GM21528 (cell line): ENCODE measurements around the gene PAQR5.
"Not testable (repeated sequence)": the region's sequence is repeated elsewhere in the genome, so short reads cannot be mapped to it uniquely, and the experiment has no call there.

ENCODE experiments used
- ATAC-seq: cut with Tn5 transposase; IDR thresholded peaks from one replicate; pipeline ENCODE4 v1.9.1; 2021; ENCODE audit warnings: mild to moderate bottlenecking, moderate library complexity; ENCODE audit not compliant: unreplicated experiment, low FRiP score

PAQR5 gene

GRCh38 chr15:69292826-69293420, 5.8 kb upstream of the PAQR5 start:
- ATAC-seq: no peak

DNA sequence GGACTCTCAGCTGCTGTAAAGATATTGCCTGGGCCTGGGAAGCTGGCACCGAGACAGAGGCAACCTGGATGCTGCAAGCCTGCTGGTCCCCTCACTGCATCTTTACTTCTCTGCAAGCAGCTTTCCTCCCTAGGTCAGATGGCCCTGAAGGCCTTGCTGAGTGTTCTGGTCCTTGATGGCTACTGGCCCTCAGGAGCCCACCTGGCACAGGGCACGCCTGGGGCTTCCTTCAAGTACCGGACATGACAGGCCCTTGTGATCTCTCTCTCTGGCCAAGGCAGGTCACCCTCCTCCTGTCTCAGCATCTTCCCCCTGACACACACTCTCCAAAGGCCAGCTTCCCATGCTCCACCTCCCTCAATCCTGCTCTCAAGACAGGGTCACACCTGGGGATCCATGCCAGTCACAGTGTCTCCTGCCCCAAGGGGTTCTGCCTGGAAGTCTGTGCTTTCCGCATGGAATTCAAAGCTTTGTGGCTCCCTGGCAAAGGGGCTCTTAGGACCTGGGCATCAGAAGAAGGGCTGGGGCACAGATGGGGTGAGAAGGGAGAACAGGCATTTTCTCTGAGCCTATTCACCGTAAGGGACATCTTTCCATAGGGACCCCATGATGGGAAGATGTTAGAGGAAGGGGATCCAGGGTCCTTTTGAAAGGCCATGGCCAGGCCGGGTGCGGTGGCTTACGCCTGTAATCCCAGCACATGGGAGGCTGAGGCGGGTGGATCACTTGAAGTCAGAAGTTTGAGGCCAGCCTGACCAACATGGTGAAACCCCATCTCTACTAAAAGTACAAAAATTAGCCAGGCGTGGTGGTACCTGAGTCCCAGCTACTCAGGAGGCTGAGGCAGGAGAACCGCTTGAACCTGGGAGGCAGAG, 4.7 kb upstream of the PAQR5 start:
- no peak for ATAC-seq

- ATAC-seq: no peak
These were observed 2.1 kb upstream of the PAQR5 start for GRCh38 chr15:69296606-69297005.

DNA sequence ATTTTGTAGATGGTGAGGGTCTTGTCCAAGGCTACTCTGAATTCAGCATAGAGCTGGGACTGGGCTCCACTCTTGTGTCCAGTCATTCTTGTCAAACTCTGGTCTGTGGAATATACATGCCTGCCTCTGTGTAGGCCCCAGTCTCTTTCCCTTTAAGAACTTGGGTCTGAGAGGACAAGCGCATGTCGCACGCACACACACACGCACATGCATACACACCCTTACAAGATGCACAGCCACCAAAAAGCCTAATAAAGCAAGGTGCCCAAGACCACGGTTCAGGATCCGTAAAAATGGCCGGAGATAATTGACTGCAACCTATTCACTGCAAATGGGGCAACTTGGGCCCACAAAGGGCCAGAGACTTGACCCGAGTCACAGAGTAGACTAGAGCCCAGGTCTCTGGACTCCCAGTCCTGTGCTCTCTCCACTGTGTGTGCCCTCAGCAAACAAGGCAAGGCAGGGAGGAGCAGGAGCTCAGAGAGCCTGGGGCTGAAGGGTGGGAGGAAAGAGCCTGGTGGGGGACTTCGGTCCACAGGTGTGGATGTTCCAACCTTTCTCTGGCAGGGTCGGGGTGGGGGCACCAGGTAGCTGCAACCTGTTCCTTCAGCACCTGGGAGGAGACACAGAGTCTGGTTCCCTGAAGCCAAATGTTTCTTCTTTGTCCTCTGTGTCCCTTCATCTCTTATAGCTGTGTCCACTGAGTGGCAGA, 914 bp upstream of the PAQR5 start:
- no peak for ATAC-seq

DNA sequence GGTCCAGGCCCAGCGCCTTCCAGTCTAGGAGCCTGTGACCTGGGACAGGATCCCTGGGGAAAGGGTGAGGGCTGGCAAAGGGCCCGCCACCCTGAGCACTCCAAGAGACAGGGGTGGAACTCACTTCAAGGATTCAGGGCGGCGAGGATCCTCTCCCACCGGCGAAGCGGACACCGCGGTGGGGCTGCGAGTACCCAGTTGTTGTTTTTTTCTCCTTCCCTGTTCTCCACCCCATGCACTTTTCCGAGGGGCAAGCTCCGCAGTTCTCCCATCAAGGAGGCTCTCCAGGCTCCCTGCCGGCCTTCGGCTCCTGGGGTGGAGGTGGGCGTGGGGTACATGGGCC, 387 bp upstream of the PAQR5 start:
- ATAC-seq: no peak

- no peak for ATAC-seq
These were observed 757 bp downstream of the PAQR5 start for GRCh38 chr15:69299451-69299886.

GRCh38 chr15:69299943-69300588, 1.4 kb downstream of the PAQR5 start:
- ATAC-seq: no peak

- not testable (repeated sequence) for ATAC-seq
These were observed 2.4 kb downstream of the PAQR5 start for GRCh38 chr15:69301101-69301500.

DNA sequence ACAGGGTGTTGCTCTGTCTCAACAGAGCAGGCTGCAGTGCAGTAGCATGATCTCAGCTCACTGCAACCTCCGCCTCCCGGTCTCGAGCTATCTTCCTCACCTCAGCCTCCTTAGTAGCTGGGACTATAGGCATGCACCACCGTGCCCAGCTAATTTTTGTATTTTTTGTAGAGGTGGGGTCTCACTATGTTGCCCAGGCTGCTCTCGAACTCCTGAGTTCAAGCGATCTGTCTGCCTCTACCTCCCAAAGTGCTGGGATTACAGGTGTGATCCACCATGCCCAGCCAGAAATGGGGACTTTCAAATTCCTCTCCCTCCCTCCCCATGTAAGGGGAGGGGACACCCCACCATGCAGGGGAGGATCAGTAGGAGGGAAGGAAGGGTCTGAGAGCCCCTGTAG, 3.4 kb downstream of the PAQR5 start:
- ATAC-seq: not testable (repeated sequence)

GRCh38 chr15:69302929-69303328, 4.2 kb downstream of the PAQR5 start:
- ATAC-seq: no peak

DNA sequence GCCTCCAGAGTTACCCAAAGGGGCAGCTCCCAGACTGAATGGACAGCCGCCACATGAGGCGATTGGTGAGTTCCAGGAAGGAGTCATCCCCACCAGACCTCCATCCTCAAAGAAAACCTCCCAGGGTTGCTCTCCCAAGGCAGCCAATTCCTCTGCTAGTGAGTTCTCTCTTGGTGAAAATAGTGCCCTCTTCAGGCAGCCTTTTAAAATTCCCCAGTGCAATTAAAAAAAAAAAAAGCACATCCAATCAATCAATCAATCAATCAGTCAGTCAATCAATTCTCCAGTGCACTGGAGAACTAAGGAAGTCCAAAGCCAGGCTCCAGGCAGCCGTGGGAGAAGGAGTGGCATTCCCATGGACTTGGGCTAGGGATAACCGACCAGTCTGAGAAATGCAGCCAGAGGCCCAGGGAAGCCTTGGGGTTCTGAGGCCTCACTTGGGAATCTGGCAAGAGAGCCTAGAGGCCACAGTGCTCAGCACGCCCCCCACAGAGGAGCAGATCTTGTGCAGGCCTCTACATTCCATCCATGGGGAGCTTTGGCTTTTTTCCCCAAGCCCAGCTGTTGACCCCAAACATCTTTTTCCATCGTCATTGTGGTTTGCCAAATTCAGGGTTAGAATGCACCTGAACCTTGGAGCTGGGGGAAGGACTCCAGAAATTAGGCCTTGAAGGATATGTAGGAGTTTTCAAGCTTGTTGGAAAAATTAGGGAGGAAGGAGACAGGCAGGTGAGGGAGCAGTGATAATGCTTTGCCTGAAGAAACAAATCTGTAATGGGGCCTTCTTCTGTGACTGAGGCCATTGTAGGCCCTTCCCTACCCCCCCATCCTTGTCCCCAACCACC, 4.8 kb downstream of the PAQR5 start:
- no peak for ATAC-seq

GRCh38 chr15:69304182-69304545, 5.5 kb downstream of the PAQR5 start:
- no peak for ATAC-seq

GRCh38 chr15:69305204-69305931, 6.7 kb downstream of the PAQR5 start:
- no peak for ATAC-seq

GRCh38 chr15:69305933-69306568, 7.3 kb downstream of the PAQR5 start:
- ATAC-seq: no peak

DNA sequence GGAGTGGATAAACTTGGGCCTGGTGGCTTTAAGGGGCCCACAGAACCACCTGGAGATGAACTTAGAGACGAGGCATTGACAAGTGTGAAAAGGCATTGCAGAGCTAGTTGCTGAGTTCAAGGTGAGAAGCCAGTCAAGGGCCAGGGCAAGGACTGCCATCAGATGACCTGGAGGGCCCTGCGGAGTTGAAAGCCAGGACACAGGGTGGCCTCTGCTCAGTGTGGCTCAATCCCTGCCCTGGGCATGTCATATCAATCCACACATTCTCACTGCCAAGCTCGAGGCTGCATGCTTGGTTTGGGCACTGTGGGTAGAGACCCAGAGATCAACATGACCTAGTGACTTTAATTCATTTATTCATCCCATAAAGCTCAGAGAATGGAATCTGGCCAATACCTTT, 9.2 kb downstream of the PAQR5 start:
- ATAC-seq: no peak

DNA sequence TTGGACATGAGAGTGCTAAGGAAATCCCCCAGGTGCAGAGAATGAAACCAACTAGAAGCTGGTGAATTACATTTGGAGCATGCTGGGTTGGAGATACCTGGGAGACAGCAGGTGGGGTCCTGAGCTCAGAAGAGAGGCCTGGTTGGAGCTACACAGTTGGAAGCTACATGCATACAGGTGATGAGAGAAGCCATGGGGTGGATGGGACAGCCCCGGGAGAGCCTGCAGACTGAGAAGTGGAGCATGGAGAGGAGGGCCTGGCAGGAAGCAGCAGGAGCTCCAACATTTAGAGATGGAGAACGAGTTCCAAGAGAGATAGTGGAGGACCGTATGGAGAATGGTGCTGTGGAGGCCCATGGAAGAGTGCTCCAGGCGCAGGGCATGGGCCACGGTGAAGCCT, 10.2 kb downstream of the PAQR5 start:
- ATAC-seq: no peak

GRCh38 chr15:69311319-69311721, 12.6 kb downstream of the PAQR5 start:
- no peak for ATAC-seq

- no peak for ATAC-seq
These were observed 14.8 kb downstream of the PAQR5 start for GRCh38 chr15:69313432-69314000.

GRCh38 chr15:69314131-69314530, 15.4 kb downstream of the PAQR5 start:
- ATAC-seq: no peak
